ENCODE data around the gene MIR17HG.
"Not testable (repeated sequence)": the region's sequence is repeated elsewhere in the genome, so short reads cannot be mapped to it uniquely, and the experiment has no call there.

DNA sequence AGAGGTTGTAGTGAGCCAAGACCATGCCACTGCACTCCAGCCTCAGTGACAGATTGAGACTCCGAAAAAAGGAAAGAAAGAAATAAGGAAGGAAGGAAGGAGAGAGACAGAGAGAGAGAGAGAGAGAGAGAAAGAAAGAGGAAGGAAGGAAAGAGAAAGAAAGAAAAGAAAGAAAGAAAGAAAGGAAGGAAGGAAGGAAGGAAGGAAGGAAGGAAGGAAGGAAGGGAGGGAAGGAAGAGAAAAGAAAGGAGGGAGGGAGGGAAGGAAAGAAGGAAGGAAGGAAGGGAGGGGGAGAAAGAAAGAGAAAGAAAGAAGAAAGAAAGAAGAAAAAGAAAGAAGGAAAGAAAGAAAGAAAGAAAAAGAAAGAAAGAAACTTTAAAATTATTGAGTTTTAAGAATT lies 26.5 kb upstream of the MIR17HG start:
- TF ChIP-seq CTCF, POLR2A (IDR thresholded peaks at IDR 0.05): not testable (repeated sequence)

Data from thyroid gland (tissue), 4 donors.